Osteocyte (in vitro differentiated cells): ENCODE measurements around the gene B3GALNT1. TPM values are rescaled to one million over a fixed set of nuclear protein-coding genes. Genes with fewer than 3 reads are reported as not detected.

Source experiments
- DNase-seq: peaks from one replicate; pipeline ENCODE4 v3.0.0; 2021; ENCODE audit warnings: mixed read lengths; ENCODE audit not compliant: unreplicated experiment; ENCODE audit errors: extremely low spot score
- H3K27ac Mint-ChIP-seq: one replicate; pipeline ENCODE4 v1.8.0; 2021; ENCODE audit warnings: mild to moderate bottlenecking, mixed read lengths; ENCODE audit not compliant: unreplicated experiment
- H3K27me3 Mint-ChIP-seq: one replicate; pipeline ENCODE4 v1.8.0; 2021; ENCODE audit warnings: mixed read lengths; ENCODE audit not compliant: unreplicated experiment
- H3K36me3 Mint-ChIP-seq: one replicate; pipeline ENCODE4 v1.8.0; 2021; ENCODE audit warnings: mixed read lengths; ENCODE audit not compliant: unreplicated experiment
- H3K4me1 Mint-ChIP-seq: one replicate; pipeline ENCODE4 v1.8.0; 2021; ENCODE audit warnings: mixed read lengths; ENCODE audit not compliant: unreplicated experiment
- H3K4me3 Mint-ChIP-seq: one replicate; pipeline ENCODE4 v1.8.0; 2021; ENCODE audit warnings: mild to moderate bottlenecking, moderate library complexity, mixed read lengths; ENCODE audit not compliant: unreplicated experiment
- H3K9me3 Mint-ChIP-seq: one replicate; pipeline ENCODE4 v1.8.0; 2021; ENCODE audit warnings: mixed read lengths; ENCODE audit not compliant: unreplicated experiment
- CTCF ChIP-seq: fragments of 200-600 bp; sonication (generic); IDR thresholded peaks from 2 replicates; pipeline ENCODE4 v1.5.0; 2021; ENCODE audit warnings: antibody characterized with exemption, mild to moderate bottlenecking, moderate library complexity
- total RNA-seq: library from RNA; stranded (reverse); gene quantifications from 2 replicates; pipeline ENCODE4 v1.2.1, GENCODE V29; 2021

Gene B3GALNT1
- total RNA-seq, 1 donor from 2014 or later, result 15.0 TPM

GRCh38 chr3:161066930-161067329 lies 38.2 kb downstream of the B3GALNT1 start:
- H3K9me3 Mint-ChIP-seq, result no peaks in the 10 kb centered on the region

GRCh38 chr3:161064413-161064812 lies 40.7 kb downstream of the B3GALNT1 start:
- Mint-ChIP-seq H3K4me3 (no peak overlapping the region), H3K27ac (no peak overlapping the region), H3K9me3 (no peaks in the 10 kb centered on the region), H3K36me3 (no peaks in the 10 kb centered on the region), H3K4me1 (peaks cover 2% of the 10 kb centered on the region), H3K27me3 (no peaks in the 10 kb centered on the region)
- no peak for TF ChIP-seq CTCF
- DNase-seq, result no peak

More at GRCh38 chr3:161066930-161067329, 38.2 kb downstream of the B3GALNT1 start:
- no peaks in the 10 kb centered on the region for H3K36me3 Mint-ChIP-seq
- H3K4me3 Mint-ChIP-seq, result no peak overlapping the region
- peaks cover 17% of the 10 kb centered on the region for H3K4me1 Mint-ChIP-seq
- DNase-seq, result no peak
- TF ChIP-seq CTCF, result no peak
- no peak overlapping the region for H3K27ac Mint-ChIP-seq
- H3K27me3 Mint-ChIP-seq, result no peaks in the 10 kb centered on the region

GRCh38 chr3:161054860-161055604 lies 50.1 kb downstream of the B3GALNT1 start:
- no peak for TF ChIP-seq CTCF
- Mint-ChIP-seq H3K36me3 (no peaks in the 10 kb centered on the region), H3K4me1 (peaks cover 5% of the 10 kb centered on the region), H3K9me3 (no peaks in the 10 kb centered on the region), H3K27me3 (no peaks in the 10 kb centered on the region), H3K27ac (no peak overlapping the region), H3K4me3 (no peak overlapping the region)
- DNase-seq, result no peak

- TF ChIP-seq CTCF, result no peak
- H3K4me1 Mint-ChIP-seq, result peaks cover 5% of the 10 kb centered on the region
Measured at GRCh38 chr3:161051856-161052255, 53.3 kb downstream of the B3GALNT1 start.

GRCh38 chr3:161050935-161051334 lies 54.2 kb downstream of the B3GALNT1 start:
- TF ChIP-seq CTCF, result no peak
- DNase-seq, result no peak
- Mint-ChIP-seq H3K36me3 (no peaks in the 10 kb centered on the region), H3K27ac (no peak overlapping the region), H3K4me3 (no peak overlapping the region), H3K27me3 (no peaks in the 10 kb centered on the region), H3K9me3 (no peaks in the 10 kb centered on the region), H3K4me1 (peaks cover 5% of the 10 kb centered on the region)

More at GRCh38 chr3:161051856-161052255, 53.3 kb downstream of the B3GALNT1 start:
- DNase-seq, result no peak
- Mint-ChIP-seq H3K9me3 (no peaks in the 10 kb centered on the region), H3K4me3 (no peak overlapping the region), H3K36me3 (no peaks in the 10 kb centered on the region), H3K27me3 (no peaks in the 10 kb centered on the region), H3K27ac (no peak overlapping the region)
